IPS-NIHi7 (cell line): Measurements from ENCODE around the gene ASCL2.
A peak's percentile ranks its signal among the peaks of the same experiment; 100 is the strongest.

Experiments
- DNase-seq: peaks from one replicate; pipeline ENCODE4 v3.0.0; 2012; ENCODE audit warnings: mixed read lengths; ENCODE audit errors: extremely low spot score

Gene ASCL2

GRCh38 chr11:2272946-2273280, 2.5 kb upstream of the ASCL2 start:
- no peak for DNase-seq

GRCh38 chr11:2272228-2272945, 2.0 kb upstream of the ASCL2 start:
- DNase-seq: no peak

GRCh38 chr11:2271327-2272227, 1.2 kb upstream of the ASCL2 start:
- DNase-seq: no peak

GRCh38 chr11:2271077-2271326, 614 bp upstream of the ASCL2 start:
- no peak for DNase-seq

GRCh38 chr11:2269601-2270321, 627 bp downstream of the ASCL2 start:
- DNase-seq: peak; percentile 70

GRCh38 chr11:2268729-2269600, 1.4 kb downstream of the ASCL2 start:
- DNase-seq: peak; percentile 77

GRCh38 chr11:2267851-2268728, 2.3 kb downstream of the ASCL2 start:
- DNase-seq: peak; percentile 15

- peak; percentile 7 for DNase-seq
Observed at GRCh38 chr11:2267306-2267850, 3.0 kb downstream of the ASCL2 start.

GRCh38 chr11:2266586-2267305, 3.6 kb downstream of the ASCL2 start:
- DNase-seq: peak; percentile 7

GRCh38 chr11:2265854-2266585, 4.4 kb downstream of the ASCL2 start:
- peak; percentile 5 for DNase-seq

GRCh38 chr11:2265396-2265795, 5.0 kb downstream of the ASCL2 start:
- no peak for DNase-seq

- no peak for DNase-seq
Observed at GRCh38 chr11:2264366-2265053, 5.9 kb downstream of the ASCL2 start.

- no peak for DNase-seq
Observed at GRCh38 chr11:2263724-2264360, 6.5 kb downstream of the ASCL2 start.

GRCh38 chr11:2263071-2263565, 7.3 kb downstream of the ASCL2 start:
- DNase-seq: peak; percentile 6

- peak; percentile 24 for DNase-seq
Observed at GRCh38 chr11:2262301-2263070, 7.9 kb downstream of the ASCL2 start.

- no peak for DNase-seq
Observed at GRCh38 chr11:2261436-2262230, 8.8 kb downstream of the ASCL2 start.
